B cell (primary cell): ENCODE measurements around the gene DHH. TPM values are rescaled to one million over a fixed set of nuclear protein-coding genes. Genes with fewer than 3 reads are reported as not detected.
"Not testable (repeated sequence)": the region's sequence is repeated elsewhere in the genome, so short reads cannot be mapped to it uniquely, and the experiment has no call there.

Source experiments
- ATAC-seq: fragments of 200-7000 bp; cut with Tn5 transposase; one replicate; pipeline ENCODE4 v1.10.0; 2021; ENCODE audit warnings: low read depth, mild to moderate bottlenecking, moderate number of reproducible peaks, moderate library complexity
- CTCF ChIA-PET: fragments of 350-600 bp; sonication (Branson Sonifier 250); formaldehyde crosslinking; loops from one replicate; lab custom pipeline; 2021; ENCODE audit warnings: antibody characterized with exemption, inconsistent platforms; lab: Charles Lee
- POLR2A ChIA-PET: fragments of 350-600 bp; sonication (Branson Sonifier 250); formaldehyde crosslinking; loops from one replicate; lab custom pipeline; 2021; ENCODE audit warnings: antibody characterized with exemption; lab: Charles Lee
- DNase-seq: peaks from one replicate; pipeline ENCODE4 v3.0.0; 2013
- H2AFZ ChIP-seq: 2 replicates; pipeline ENCODE4 v1.6.1; 2012; ENCODE audit warnings: mild to moderate bottlenecking, low read depth, low read length; ENCODE audit not compliant: insufficient read depth, poor library complexity, severe bottlenecking
- H3K27ac ChIP-seq, 2 donors: 1 replicate in 1 of 2; 2 replicates in 1 of 2; pipeline ENCODE4 v1.5.1; 2012 to 2013; ENCODE audit warnings: low read length in 2 of 2, mild to moderate bottlenecking in 2 of 2, moderate library complexity in 1 of 2
- H3K27me3 ChIP-seq, 4 experiments: fragments of 200-600 bp in 1 of 4; sonication (generic) in 1 of 4; replicated peaks in 1 of 4; 1 replicate in 2 of 4; 2 replicates in 2 of 4; pipeline versions ENCODE4 v1.6.1 to v1.7.0; 2013 to 2016; ENCODE audit warnings: low read length in 3 of 4, mild to moderate bottlenecking in 2 of 4, mixed read lengths in 1 of 4, moderate library complexity in 1 of 4; ENCODE audit not compliant: insufficient read depth in 4 of 4, control insufficient read depth in 3 of 4; ENCODE audit errors: control extremely low read depth in 1 of 4
- H3K36me3 ChIP-seq, 2 experiments: replicated peaks in 1 of 2; 1 replicate in 1 of 2; 2 replicates in 1 of 2; pipeline versions ENCODE4 v1.6.1 to v1.7.1; 2013; ENCODE audit warnings: low read length in 1 of 2; ENCODE audit not compliant: insufficient read depth in 2 of 2, control insufficient read depth in 1 of 2; ENCODE audit errors: control extremely low read depth in 1 of 2, extremely low read depth in 1 of 2
- H3K4me1 ChIP-seq, 2 donors: fragments of 200-600 bp in 1 of 2; sonication (generic) in 1 of 2; 1 replicate in 1 of 2; 2 replicates in 1 of 2; pipeline versions ENCODE4 v1.5.1 to v1.6.1; 2013 to 2017; ENCODE audit warnings: low read length in 2 of 2; ENCODE audit not compliant: control insufficient read depth in 2 of 2, insufficient read depth in 2 of 2
- H3K4me2 ChIP-seq: replicated peaks from 2 replicates; pipeline ENCODE3; 2012; ENCODE audit warnings: mild to moderate bottlenecking, low read depth, low read length; ENCODE audit not compliant: poor library complexity, severe bottlenecking
- H3K4me3 ChIP-seq, 5 experiments: fragments of 200-600 bp in 1 of 5; sonication (generic) in 1 of 5; 1 replicate in 3 of 5; 2 replicates in 2 of 5; pipeline versions ENCODE4 v1.5.1 to v1.7.0; 2011 to 2016; ENCODE audit warnings: low read length in 4 of 5, mild to moderate bottlenecking in 4 of 5, low read depth in 2 of 5, control low read depth in 1 of 5, moderate library complexity in 1 of 5; ENCODE audit not compliant: insufficient read depth in 1 of 5; ENCODE audit errors: control extremely low read depth in 1 of 5, extremely low read depth in 1 of 5
- H3K79me2 ChIP-seq: fragments of 200-600 bp; sonication (generic); one replicate; pipeline ENCODE4 v1.6.0; 2016; ENCODE audit warnings: low read length; ENCODE audit not compliant: control insufficient read depth, insufficient read depth
- H3K9ac ChIP-seq: fragments of 200-600 bp; sonication (generic); 2 replicates; pipeline ENCODE4 v1.6.1; 2017; ENCODE audit warnings: mild to moderate bottlenecking, low read length, moderate library complexity
- H3K9me3 ChIP-seq, 3 donors: one replicate each; pipeline versions ENCODE4 v1.6.1 to v1.7.1; 2013; ENCODE audit warnings: low read length in 2 of 3; ENCODE audit not compliant: control insufficient read depth in 2 of 3, insufficient read depth in 1 of 3; ENCODE audit errors: control extremely low read depth in 1 of 3
- H4K20me1 ChIP-seq: 2 replicates; pipeline ENCODE4 v1.6.0; 2012; ENCODE audit warnings: mild to moderate bottlenecking, low read length; ENCODE audit not compliant: insufficient read depth, control insufficient read depth, poor library complexity, severe bottlenecking
- H3K27ac Mint-ChIP-seq: one replicate; pipeline ENCODE4 v1.8.0; 2021; ENCODE audit warnings: mixed read lengths
- H3K27me3 Mint-ChIP-seq: one replicate; pipeline ENCODE4 v1.8.0; 2021; ENCODE audit warnings: mixed read lengths
- H3K4me1 Mint-ChIP-seq: one replicate; pipeline ENCODE4 v1.8.0; 2021; ENCODE audit warnings: mixed read lengths
- H3K4me3 Mint-ChIP-seq: one replicate; pipeline ENCODE4 v1.8.0; 2021; ENCODE audit warnings: mixed read lengths
- H3K9me3 Mint-ChIP-seq: one replicate; pipeline ENCODE4 v1.8.0; 2022; ENCODE audit warnings: mixed read lengths; ENCODE audit not compliant: insufficient read depth
- CTCF ChIP-seq: fragments of 200-600 bp; IDR thresholded peaks from one replicate; pipeline ENCODE4 v1.8.0; 2022; ENCODE audit warnings: antibody characterized with exemption, mild to moderate bottlenecking
- EZH2 ChIP-seq: IDR thresholded peaks from 2 replicates; pipeline ENCODE4 v1.6.1; 2012; ENCODE audit warnings: borderline replicate concordance, low read depth, mild to moderate bottlenecking, moderate library complexity, low read length; ENCODE audit not compliant: insufficient read depth, poor library complexity, severe bottlenecking
- WGBS: methylation state at CpG from one replicate; pipeline ENCODE4 v1.1.5; 2013; ENCODE audit warnings: missing lambda C conversion rate; ENCODE audit not compliant: insufficient coverage; 5-methylcytosine and 5-hydroxymethylcytosine counted together
- intact Hi-C: fragments of 100-400 bp; cut with micrococcal nuclease; formaldehyde crosslinking; loops from one replicate; pipeline ENCODE4 v1.10.0; 2022
- polyA plus RNA-seq: library from polyadenylated mRNA; depleted of rRNA; stranded (reverse); fragments of >200 nt; gene quantifications from 2 replicates; pipeline ENCODE4 v1.2.3, GENCODE V29; 2012
- total RNA-seq, 2 donors: library from RNA; stranded (reverse); fragments of 120-200 nt in 1 of 2; gene quantifications; 1 replicate in 1 of 2; 2 replicates in 1 of 2; pipeline versions ENCODE4 v1.2.3 to v1.2.4, GENCODE V29; 2013 to 2022

The DHH gene
- total and polyA plus RNA-seq, 2 donors (not counting 1 experiment from before 2014, with no cell fraction given), result 0.07 to 0.81 TPM

DNA sequence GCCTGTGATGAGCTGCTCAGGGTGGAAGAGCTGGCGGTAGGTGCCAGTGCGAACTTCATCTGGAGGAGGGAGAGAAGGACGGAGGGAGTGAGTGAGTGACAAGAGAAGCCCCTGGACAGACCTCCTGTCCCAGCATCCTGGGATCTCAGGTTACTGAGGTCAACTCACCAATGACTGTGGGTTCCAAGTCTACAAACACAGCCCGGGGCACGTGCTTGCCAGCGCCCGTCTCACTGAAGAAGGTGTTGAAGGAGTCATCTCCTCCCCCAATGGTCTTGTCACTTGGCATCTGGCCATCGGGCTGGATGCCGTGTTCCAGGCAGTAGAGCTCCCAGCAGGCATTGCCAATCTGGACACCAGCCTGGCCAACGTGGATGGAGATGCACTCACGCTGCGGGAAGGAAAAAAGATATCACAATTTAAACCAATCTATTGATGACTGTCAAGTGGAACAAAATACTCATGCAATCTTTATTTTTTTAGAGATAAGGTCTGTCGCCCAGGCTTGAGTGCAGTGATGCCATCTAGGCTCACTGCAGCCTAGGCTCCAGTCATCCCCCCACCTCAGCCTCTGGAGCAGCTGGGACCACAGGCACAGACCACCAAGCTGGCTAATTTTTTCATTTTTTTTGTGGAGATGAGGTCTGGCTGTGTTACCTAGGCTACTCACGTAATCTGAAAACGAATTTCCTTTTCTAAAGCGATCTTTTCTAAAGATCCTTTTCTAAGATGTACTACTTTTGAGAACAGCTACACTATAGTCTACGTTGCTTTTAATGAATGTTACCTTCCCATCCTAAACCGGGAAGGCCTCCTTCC is 34.9 kb upstream of the DHH start:
- Histone ChIP-seq H3K4me3 (peak overlapping the region; percentile 94 to 100 (median 100)), H3K4me2 (peak overlapping the region; percentile 96), H3K4me1 (peaks cover 28 to 36% of the 10 kb centered on the region in 2 donors), H3K9ac (peak overlapping the region; percentile 99), H3K27ac (peak overlapping the region; percentile 93 to 98), H3K79me2 (peaks cover 32% of the 10 kb centered on the region), H2AFZ (peak overlapping the region; percentile 62), H3K9me3 (no peaks in the 10 kb centered on the region), H4K20me1 (peaks cover 32% of the 10 kb centered on the region), H3K27me3 (no peaks in the 10 kb centered on the region), H3K36me3 (peaks cover 11 to 33% of the 10 kb centered on the region in 2 experiments)
- Mint-ChIP-seq H3K27me3 (no peaks in the 10 kb centered on the region), H3K9me3 (no peaks in the 10 kb centered on the region), H3K4me3 (peak overlapping the region; percentile 97), H3K4me1 (peaks cover 54% of the 10 kb centered on the region), H3K27ac (peak overlapping the region; percentile 99)
- TF ChIP-seq CTCF (no peak), EZH2 (no peak)
- CTCF ChIA-PET, result interaction anchor here (0.7 to 5.0 kb wide), 19 partner anchors 10 to 212 kb away, joined by 3 to 60 read pairs (median 6); partner anchors contain the start of genes LMBR1L, RHEBL1 and TUBA1A
- no peak for DNase-seq
- 58% methylated on average over 5 of the region's 18 CpGs for WGBS
- intact Hi-C loops, result loop anchor here (1.0 to 5.0 kb wide), 11 partner anchors 19 to 493 kb away; partner anchors contain the start of genes KMT2D, LMBR1L, PRKAG1 and PRPF40B
- ATAC-seq, result no peak
- POLR2A ChIA-PET, result interaction anchor here (1.7 to 4.9 kb wide), 6 partner anchors 10 to 105 kb away, joined by 3 to 110 read pairs (median 19); partner anchors contain the start of genes DHH, LMBR1L, RHEBL1 and TUBA1A

DNA sequence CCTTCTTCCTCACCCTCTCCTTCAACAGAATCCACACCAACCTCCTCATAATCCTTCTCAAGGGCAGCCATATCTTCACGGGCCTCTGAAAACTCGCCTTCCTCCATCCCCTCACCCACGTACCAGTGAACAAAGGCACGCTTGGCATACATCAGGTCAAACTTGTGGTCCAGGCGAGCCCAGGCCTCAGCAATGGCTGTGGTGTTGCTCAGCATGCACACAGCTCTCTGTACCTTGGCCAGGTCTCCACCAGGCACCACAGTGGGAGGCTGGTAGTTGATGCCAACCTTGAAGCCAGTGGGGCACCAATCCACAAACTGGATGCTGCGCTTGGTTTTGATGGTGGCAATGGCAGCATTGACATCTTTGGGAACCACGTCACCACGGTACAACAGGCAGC is 33.4 kb upstream of the DHH start:
- CTCF ChIA-PET, result interaction anchor here (0.9 to 1.0 kb wide), 2 partner anchors 10 to 11 kb away, joined by 3 read pairs; no protein-coding TSS in a partner anchor
- Histone ChIP-seq H3K36me3 (peaks cover 11 to 33% of the 10 kb centered on the region in 2 experiments), H3K79me2 (peaks cover 25% of the 10 kb centered on the region), H4K20me1 (peaks cover 32% of the 10 kb centered on the region), H3K4me1 (peaks cover 26 to 29% of the 10 kb centered on the region in 2 donors)
- intact Hi-C loops, DNase-seq, H3K9me3 Mint-ChIP-seq, H3K4me2 ChIP-seq, POLR2A ChIA-PET, H3K27me3 ChIP-seq, H3K4me3 ChIP-seq, H2AFZ ChIP-seq, H3K27ac ChIP-seq, ATAC-seq, H3K27me3 Mint-ChIP-seq, H3K9ac ChIP-seq, H3K9me3 ChIP-seq: not testable (repeated sequence)
- WGBS, result 100% methylated on average over 1 of the region's 8 CpGs
- Mint-ChIP-seq H3K27ac (peak overlapping the region; percentile 37), H3K4me1 (peaks cover 44% of the 10 kb centered on the region), H3K4me3 (peak overlapping the region; percentile 16)
